Fibroblast of lung (primary cell): ENCODE results near the gene PET100.

Experiments used
- CTCF ChIP-seq, 2 donors: IDR thresholded peaks in 1 of 2; conservative IDR thresholded peaks in 1 of 2; 1 replicate in 1 of 2; 2 replicates in 1 of 2; pipeline ENCODE4 v1.5.1; 2011 to 2012; ENCODE audit warnings: low read length in 2 of 2, control low read depth in 1 of 2, inconsistent platforms in 1 of 2, low read depth in 1 of 2, mild to moderate bottlenecking in 1 of 2
- EZH2 ChIP-seq: IDR thresholded peaks from 2 replicates; pipeline ENCODE4 v1.5.1; 2012; ENCODE audit warnings: low read length, control low read depth, mild to moderate bottlenecking; ENCODE audit errors: missing control alignments

DNA sequence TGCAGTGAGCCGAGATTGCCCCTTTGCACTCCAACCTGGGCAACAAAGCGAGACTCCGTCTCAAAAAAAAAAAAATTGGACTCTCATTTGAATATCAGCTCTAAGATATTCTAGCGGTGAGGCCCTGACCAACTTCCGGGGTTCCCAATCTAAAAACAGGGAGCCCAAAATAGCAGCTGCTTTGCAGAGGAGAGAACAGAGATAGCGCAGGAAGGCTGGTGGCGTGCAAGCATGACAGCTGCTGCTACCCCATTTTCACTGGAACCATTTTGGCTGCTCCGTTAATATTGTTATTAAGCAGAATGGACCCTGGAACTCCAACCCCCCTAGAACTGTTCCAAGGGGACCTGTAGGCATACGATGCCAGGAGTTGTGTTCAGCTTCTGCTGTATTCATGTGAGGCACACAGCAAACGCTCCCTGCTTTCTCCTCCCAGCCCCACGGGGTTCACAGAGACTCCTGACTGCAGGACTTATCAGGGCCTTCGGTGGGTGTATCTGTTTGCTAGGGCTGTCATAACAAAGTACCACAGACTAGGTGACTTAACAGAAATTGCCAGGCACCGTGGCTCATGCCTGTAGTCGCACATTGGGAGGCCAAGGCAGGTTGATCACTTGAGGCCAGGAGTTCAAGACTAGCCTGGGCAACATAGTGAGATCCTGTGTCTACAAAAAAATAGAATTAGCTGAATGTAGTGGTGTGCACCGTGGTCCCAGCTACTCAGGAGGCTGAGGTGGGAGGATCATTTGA lies 18.8 kb downstream of the PET100 start:
- TF ChIP-seq CTCF (conservative IDR thresholded peaks at IDR 0.05 in 1 of 2, IDR thresholded peaks at IDR 0.05 in 1 of 2; ENCODE audit: low read depth in 1 of 2, low read length in 2 of 2) (no peak), EZH2 (no peak)
